ENCODE measurements around the gene OPHN1.
"Not testable (repeated sequence)": the region's sequence is repeated elsewhere in the genome, so short reads cannot be mapped to it uniquely, and the experiment has no call there.

Gene OPHN1

DNA sequence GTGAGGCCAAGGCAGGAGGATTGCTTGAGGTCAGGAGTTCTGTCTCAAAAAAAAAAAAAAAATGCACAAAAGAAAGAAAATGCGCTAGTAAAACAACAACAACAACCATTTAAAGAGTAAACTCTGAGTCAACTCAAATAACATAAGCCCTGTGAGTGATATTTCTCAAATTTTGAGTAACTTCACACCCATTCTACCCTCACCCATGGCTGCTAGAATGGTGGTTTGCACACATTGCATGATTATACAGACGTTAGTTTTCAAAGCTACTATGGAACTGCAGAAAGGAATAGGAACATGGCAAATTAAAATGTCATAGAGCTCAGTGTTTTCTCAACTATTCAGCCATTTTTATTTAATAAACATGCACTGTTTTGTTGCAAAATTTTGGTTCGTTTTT lies 145.9 kb downstream of the OPHN1 start:
- Histone ChIP-seq H3K27me3 (ENCODE audit: control insufficient read depth, insufficient read depth, low read length) (no peaks in the 10 kb centered on the region), H3K27ac (ENCODE audit: low read length) (no peak overlapping the region), H3K4me1 (ENCODE audit: control insufficient read depth, low read depth, low read length) (no peaks in the 10 kb centered on the region), H3K9me3 (ENCODE audit: control insufficient read depth, low read depth, low read length) (peaks cover 24% of the 10 kb centered on the region), H3K4me3 (ENCODE audit: low read length) (no peak overlapping the region), H3K36me3 (ENCODE audit: control insufficient read depth, low read depth, low read length) (no peaks in the 10 kb centered on the region), H3K9ac (ENCODE audit: low read length) (no peak overlapping the region)

DNA sequence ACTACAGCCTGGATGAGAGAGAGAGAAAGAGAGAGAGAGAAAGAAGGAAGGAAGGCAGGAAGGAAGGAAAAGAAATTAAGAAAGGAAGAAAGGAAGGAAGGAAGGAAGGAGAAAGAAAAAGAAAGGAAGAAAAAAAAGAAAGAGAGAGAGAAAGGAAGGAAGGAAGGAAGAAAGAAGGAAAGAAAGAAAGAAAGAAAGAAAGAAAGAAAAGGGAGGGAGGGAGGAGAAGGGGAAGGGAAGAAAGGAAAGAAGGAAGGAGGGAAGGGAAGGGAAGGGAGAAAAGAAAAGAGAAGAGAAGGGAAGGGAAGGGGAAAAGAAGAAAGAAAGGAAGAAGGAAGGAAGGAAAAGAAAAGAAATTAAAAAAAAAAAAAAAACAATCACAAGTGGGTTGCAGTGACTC lies 146.3 kb downstream of the OPHN1 start:
- H3K9me3 ChIP-seq (ENCODE audit: control insufficient read depth, low read depth, low read length): peaks cover 24% of the 10 kb centered on the region
- no peak overlapping the region for H3K27ac ChIP-seq (ENCODE audit: low read length)
- H3K27me3 ChIP-seq (ENCODE audit: control insufficient read depth, insufficient read depth, low read length): no peaks in the 10 kb centered on the region
- no peak overlapping the region for H3K9ac ChIP-seq (ENCODE audit: low read length)
- no peaks in the 10 kb centered on the region for H3K4me1 ChIP-seq (ENCODE audit: control insufficient read depth, low read depth, low read length)
- no peak overlapping the region for H3K4me3 ChIP-seq (ENCODE audit: low read length)
- H3K36me3 ChIP-seq (ENCODE audit: control insufficient read depth, low read depth, low read length): no peaks in the 10 kb centered on the region

DNA sequence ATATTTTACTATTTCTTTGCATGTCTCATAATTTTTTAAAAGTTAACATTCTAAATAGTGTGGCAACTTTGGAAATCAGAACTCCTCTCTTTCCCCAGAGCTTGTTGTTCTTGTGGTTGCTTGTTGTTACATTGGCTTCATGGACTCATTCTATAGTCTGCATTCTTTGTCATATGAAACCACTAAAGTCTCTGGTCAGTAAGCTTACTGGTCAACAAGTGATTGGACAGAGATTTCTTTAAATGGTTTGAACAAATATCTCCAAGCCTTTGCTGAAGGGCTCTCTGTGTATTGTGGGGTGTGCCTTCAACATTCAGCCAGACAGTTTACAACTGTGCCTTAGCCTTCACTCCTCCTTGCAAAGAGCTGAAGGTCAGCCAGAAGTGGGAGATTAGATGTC lies 147.2 kb downstream of the OPHN1 start:
- H3K4me1 ChIP-seq (ENCODE audit: control insufficient read depth, low read depth, low read length): no peaks in the 10 kb centered on the region
- H3K27me3 ChIP-seq (ENCODE audit: control insufficient read depth, insufficient read depth, low read length): no peaks in the 10 kb centered on the region

DNA sequence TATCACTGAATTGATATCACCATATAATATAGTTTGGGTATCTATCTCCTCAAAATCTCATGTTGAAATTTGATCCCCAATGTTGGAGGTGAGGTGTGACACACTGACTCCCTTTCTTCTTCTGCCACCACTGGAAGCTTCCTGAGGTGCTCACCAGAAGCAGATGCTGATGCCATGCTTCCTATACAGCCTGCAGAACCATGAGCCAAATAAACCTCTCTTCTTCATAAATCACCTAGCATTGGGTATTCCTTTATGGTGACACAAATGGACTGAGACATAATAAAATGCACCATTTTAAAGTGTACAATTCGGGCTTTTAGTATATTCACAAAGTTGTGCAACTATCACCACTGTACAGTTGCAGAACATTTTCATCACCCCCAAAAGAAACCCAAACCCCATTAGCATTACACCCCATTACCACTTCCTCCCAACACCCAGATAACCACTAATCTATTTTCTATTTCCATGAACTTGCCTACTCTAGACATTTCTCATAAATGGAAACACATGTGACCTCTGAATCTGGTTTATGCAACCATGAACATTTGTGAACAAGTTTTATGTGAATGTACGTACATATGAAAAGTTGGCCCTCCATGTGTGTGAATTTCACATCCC lies 148.9 kb downstream of the OPHN1 start:
- no peak overlapping the region for H3K27ac ChIP-seq (ENCODE audit: low read length)
- peaks cover 25% of the 10 kb centered on the region for H3K9me3 ChIP-seq (ENCODE audit: control insufficient read depth, low read depth, low read length)
- no peaks in the 10 kb centered on the region for H3K36me3 ChIP-seq (ENCODE audit: control insufficient read depth, low read depth, low read length)
- H3K27me3 ChIP-seq (ENCODE audit: control insufficient read depth, insufficient read depth, low read length): no peaks in the 10 kb centered on the region
- no peak overlapping the region for H3K4me3 ChIP-seq (ENCODE audit: low read length)
- no peak overlapping the region for H3K9ac ChIP-seq (ENCODE audit: low read length)
- peaks cover 2% of the 10 kb centered on the region for H3K4me1 ChIP-seq (ENCODE audit: control insufficient read depth, low read depth, low read length)

More for the DNA sequence above, 147.2 kb downstream of the OPHN1 start:
- Histone ChIP-seq H3K27ac (ENCODE audit: low read length) (no peak overlapping the region), H3K9ac (ENCODE audit: low read length) (no peak overlapping the region), H3K36me3 (ENCODE audit: control insufficient read depth, low read depth, low read length) (no peaks in the 10 kb centered on the region), H3K4me3 (ENCODE audit: low read length) (no peak overlapping the region), H3K9me3 (ENCODE audit: control insufficient read depth, low read depth, low read length) (peaks cover 22% of the 10 kb centered on the region)

DNA sequence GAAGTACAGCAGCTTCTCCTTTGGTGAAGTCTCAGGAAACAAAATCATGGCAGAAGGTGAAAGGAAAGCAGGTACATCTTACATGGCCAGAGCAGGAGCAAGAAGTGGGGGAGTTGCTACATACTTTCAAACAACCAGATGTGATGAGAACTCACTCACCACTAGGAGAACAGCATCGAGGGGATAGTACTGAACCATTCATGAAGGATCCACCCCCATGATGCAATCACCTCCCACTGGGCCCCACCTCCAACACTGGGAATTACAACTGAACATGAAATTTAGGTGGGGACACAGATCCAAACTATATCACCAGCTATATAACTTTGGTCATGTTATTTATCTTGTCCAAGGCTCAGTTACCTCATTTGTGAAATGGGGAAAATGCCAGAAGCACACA lies 159.4 kb downstream of the OPHN1 start:
- Histone ChIP-seq H3K36me3 (ENCODE audit: control insufficient read depth, low read depth, low read length) (no peaks in the 10 kb centered on the region), H3K4me1 (ENCODE audit: control insufficient read depth, low read depth, low read length) (peaks cover 7% of the 10 kb centered on the region), H3K27me3 (ENCODE audit: control insufficient read depth, insufficient read depth, low read length) (no peaks in the 10 kb centered on the region), H3K9ac (ENCODE audit: low read length) (no peak overlapping the region), H3K9me3 (ENCODE audit: control insufficient read depth, low read depth, low read length) (peaks cover 21% of the 10 kb centered on the region), H3K27ac (ENCODE audit: low read length) (no peak overlapping the region), H3K4me3 (ENCODE audit: low read length) (no peak overlapping the region)

DNA sequence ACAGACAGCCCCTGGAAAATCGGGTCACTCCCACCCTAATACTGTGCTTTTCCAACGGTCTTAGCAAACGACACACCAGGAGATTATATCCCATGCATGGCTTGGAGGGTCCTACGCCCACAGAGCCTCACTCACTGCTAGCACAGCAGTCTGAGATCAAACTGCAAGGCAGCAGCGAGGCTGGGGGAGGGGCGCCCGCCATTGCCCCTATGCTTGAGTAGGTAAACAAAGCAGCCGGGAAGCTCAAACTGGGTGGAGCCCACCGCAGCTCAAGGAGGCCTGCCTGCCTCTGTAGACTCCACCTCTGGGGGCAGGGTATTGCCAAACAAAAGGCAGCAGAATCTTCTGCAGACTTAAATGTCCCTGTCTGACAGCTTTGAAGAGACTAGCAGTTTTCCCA lies 168.5 kb downstream of the OPHN1 start:
- not testable (repeated sequence) for H3K9me3 ChIP-seq (ENCODE audit: control insufficient read depth, low read depth, low read length); H3K36me3 ChIP-seq (ENCODE audit: control insufficient read depth, low read depth, low read length); H3K4me3 ChIP-seq (ENCODE audit: low read length); H3K4me1 ChIP-seq (ENCODE audit: control insufficient read depth, low read depth, low read length); H3K9ac ChIP-seq (ENCODE audit: low read length); H3K27me3 ChIP-seq (ENCODE audit: control insufficient read depth, insufficient read depth, low read length); H3K27ac ChIP-seq (ENCODE audit: low read length)

DNA sequence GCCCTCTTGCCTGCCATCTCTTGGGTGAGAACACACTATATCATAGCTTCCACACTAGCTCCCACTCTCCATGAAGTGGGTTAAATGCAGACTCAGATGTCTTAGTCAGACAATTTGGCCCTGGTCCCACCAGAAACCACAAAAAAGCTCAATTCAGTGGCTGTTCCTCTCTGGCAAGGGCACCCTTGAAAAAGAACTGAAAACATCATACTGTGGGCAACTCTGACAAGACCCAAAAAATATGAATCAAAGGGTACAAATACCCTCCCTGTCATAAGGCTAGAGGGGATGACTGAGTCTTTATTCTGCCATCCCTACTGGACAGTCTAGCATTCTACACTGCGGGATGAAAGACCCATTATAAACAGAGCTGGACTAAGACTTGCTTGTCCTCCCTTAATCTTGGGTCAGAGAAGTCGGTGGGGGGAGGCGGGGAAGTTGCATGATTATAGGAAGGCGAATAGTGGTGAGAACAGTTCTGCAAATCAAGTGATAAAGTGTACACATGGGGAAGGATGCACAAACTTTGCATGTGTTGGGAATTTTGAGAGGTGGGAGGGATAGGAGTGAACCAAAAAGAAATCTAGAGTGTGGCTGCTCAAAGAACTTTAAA lies 172.1 kb downstream of the OPHN1 start:
- Histone ChIP-seq H3K4me1 (ENCODE audit: control insufficient read depth, low read depth, low read length) (no peaks in the 10 kb centered on the region), H3K36me3 (ENCODE audit: control insufficient read depth, low read depth, low read length) (no peaks in the 10 kb centered on the region), H3K9ac (ENCODE audit: low read length) (no peak overlapping the region), H3K27me3 (ENCODE audit: control insufficient read depth, insufficient read depth, low read length) (no peaks in the 10 kb centered on the region), H3K9me3 (ENCODE audit: control insufficient read depth, low read depth, low read length) (peaks cover 14% of the 10 kb centered on the region), H3K27ac (ENCODE audit: low read length) (no peak overlapping the region), H3K4me3 (ENCODE audit: low read length) (no peak overlapping the region)

DNA sequence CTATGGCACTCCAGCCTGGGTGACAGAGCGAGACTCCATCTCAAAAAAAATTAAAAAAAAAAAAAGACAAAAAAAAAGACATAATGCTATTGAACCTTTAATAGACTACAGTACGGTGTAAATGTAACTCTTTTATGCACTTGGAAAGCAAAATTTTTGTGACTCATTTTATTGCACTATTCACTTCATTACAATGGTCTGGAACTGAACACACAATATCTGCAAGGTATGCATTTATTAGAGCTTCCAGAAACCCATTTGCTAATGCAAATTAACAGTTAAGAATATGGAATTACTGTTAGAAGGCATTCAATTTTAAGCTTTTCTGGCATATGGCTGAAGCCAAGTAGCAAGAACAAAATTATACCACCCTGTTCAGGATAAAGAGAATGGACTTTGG lies 176.3 kb downstream of the OPHN1 start:
- Histone ChIP-seq H3K4me1 (ENCODE audit: control insufficient read depth, low read depth, low read length) (no peaks in the 10 kb centered on the region), H3K36me3 (ENCODE audit: control insufficient read depth, low read depth, low read length) (no peaks in the 10 kb centered on the region), H3K4me3 (ENCODE audit: low read length) (no peak overlapping the region), H3K9me3 (ENCODE audit: control insufficient read depth, low read depth, low read length) (peaks cover 14% of the 10 kb centered on the region), H3K9ac (ENCODE audit: low read length) (no peak overlapping the region), H3K27ac (ENCODE audit: low read length) (no peak overlapping the region), H3K27me3 (ENCODE audit: control insufficient read depth, insufficient read depth, low read length) (no peaks in the 10 kb centered on the region)

DNA sequence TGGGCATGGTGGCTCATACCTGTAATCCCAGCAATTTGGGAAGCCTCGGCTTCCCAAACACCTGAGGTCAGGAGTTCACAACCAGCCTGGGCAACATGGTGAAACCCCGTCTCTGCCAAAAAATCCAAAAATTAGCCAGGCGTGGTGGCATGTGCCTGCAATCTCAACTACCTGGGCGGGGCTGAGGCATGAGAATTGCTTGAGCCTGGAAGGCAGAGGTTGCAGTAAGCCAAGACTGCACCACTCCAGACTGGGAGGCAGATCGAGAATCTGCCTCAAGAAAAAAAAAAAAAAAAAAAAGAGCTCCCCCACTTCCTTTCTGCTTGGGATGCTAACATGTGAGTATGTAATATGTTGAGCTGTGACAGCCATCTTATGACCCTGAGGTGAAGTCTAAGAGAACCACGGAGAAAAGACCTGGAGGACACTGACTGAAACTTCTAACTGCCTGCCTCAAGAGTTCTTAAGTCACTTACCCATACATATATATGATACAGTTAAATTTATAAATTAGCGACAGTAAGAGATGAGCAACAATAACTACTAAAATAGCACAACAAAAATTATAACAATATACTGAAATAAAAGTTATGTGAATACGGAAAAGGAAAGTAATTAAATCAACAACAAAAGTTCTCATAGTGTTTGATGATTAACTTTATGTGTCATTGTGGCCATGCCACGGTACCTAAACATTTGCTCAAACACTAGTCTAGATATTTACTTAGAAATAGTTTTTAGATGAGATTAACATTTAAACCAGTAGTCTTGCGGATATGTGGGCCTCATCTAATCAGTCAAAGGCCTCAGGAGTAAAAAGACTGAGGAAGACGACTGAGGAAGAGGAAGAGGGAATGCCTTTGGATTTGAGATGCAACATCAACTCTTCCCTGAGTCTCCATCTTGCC lies 178.3 kb downstream of the OPHN1 start:
- Histone ChIP-seq H3K36me3 (ENCODE audit: control insufficient read depth, low read depth, low read length) (no peaks in the 10 kb centered on the region), H3K27me3 (ENCODE audit: control insufficient read depth, insufficient read depth, low read length) (no peaks in the 10 kb centered on the region), H3K9ac (ENCODE audit: low read length) (no peak overlapping the region), H3K4me1 (ENCODE audit: control insufficient read depth, low read depth, low read length) (no peaks in the 10 kb centered on the region), H3K4me3 (ENCODE audit: low read length) (no peak overlapping the region), H3K9me3 (ENCODE audit: control insufficient read depth, low read depth, low read length) (peaks cover 15% of the 10 kb centered on the region), H3K27ac (ENCODE audit: low read length) (no peak overlapping the region)

DNA sequence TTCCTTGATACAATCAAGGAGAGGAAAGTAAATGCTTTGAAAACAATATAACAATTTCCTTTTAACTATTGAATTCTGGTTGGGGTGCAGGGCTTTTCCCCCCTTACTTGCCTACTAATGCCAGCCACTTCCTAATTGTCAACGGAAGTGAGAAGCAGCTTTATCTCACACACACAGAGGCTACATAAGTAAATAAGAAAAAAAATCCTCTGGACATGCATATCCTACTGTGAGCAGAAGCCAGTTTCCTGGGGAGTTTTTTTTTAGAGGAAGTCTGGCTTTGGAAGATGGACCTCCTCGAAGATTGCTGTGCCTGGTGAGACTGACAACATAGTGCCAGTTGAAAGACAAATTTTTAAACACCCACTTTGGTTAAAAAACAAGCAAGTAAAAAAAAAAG lies 180.6 kb downstream of the OPHN1 start:
- peaks cover 7% of the 10 kb centered on the region for H3K9me3 ChIP-seq (ENCODE audit: control insufficient read depth, low read depth, low read length)

DNA sequence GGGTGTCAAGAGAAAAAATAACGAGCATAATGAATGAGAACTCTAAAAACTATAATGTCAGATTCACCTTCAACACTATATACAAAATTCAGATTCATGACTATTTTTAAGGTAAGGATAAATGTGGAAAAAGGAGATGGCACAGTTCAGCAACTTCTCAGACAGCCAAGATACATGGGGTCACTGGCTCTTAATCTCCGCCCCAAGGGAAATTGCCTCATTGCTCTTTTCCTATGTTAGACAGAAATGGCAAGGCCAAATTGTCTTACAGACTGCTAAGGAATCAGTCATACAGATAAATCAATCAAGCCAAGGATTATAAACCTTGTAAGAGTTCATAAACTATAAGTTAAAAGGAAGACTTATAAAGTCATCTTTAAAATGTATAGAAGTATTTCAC lies 183.4 kb downstream of the OPHN1 start:
- Histone ChIP-seq H3K4me3 (ENCODE audit: low read length) (no peak overlapping the region), H3K27ac (ENCODE audit: low read length) (no peak overlapping the region), H3K9ac (ENCODE audit: low read length) (no peak overlapping the region), H3K4me1 (ENCODE audit: control insufficient read depth, low read depth, low read length) (no peaks in the 10 kb centered on the region), H3K27me3 (ENCODE audit: control insufficient read depth, insufficient read depth, low read length) (no peaks in the 10 kb centered on the region), H3K9me3 (ENCODE audit: control insufficient read depth, low read depth, low read length) (peaks cover 9% of the 10 kb centered on the region), H3K36me3 (ENCODE audit: control insufficient read depth, low read depth, low read length) (no peaks in the 10 kb centered on the region)

More for the DNA sequence above, 180.6 kb downstream of the OPHN1 start:
- Histone ChIP-seq H3K36me3 (ENCODE audit: control insufficient read depth, low read depth, low read length) (no peaks in the 10 kb centered on the region), H3K4me1 (ENCODE audit: control insufficient read depth, low read depth, low read length) (no peaks in the 10 kb centered on the region), H3K27ac (ENCODE audit: low read length) (no peak overlapping the region), H3K9ac (ENCODE audit: low read length) (no peak overlapping the region), H3K27me3 (ENCODE audit: control insufficient read depth, insufficient read depth, low read length) (no peaks in the 10 kb centered on the region), H3K4me3 (ENCODE audit: low read length) (no peak overlapping the region)

Data from iPS-18a (cell line).